Activated naive CD8-positive, alpha-beta T cell treated with anti-CD3 and anti-CD28 coated beads for 36 hours (primary cell): ENCODE results near the gene SERPINA5. TPM values are rescaled to one million over a fixed set of nuclear protein-coding genes. Genes with fewer than 3 reads are reported as not detected.
"Not testable (repeated sequence)": the region's sequence is repeated elsewhere in the genome, so short reads cannot be mapped to it uniquely, and the experiment has no call there.

Experiments
- DNase-seq: peaks from one replicate; pipeline ENCODE4 v3.0.0; 2021
- H3K27ac Mint-ChIP-seq: one replicate; pipeline ENCODE4 v1.8.0; 2022; ENCODE audit warnings: mild to moderate bottlenecking, moderate library complexity, mixed read lengths
- H3K27me3 Mint-ChIP-seq: one replicate; pipeline ENCODE4 v1.8.0; 2022; ENCODE audit warnings: mild to moderate bottlenecking, mixed read lengths
- H3K36me3 Mint-ChIP-seq: one replicate; pipeline ENCODE4 v1.8.0; 2021; ENCODE audit warnings: mild to moderate bottlenecking, mixed read lengths
- H3K4me1 Mint-ChIP-seq: one replicate; pipeline ENCODE4 v1.8.0; 2021; ENCODE audit warnings: mixed read lengths
- H3K4me3 Mint-ChIP-seq: one replicate; pipeline ENCODE4 v1.8.0; 2022; ENCODE audit warnings: mild to moderate bottlenecking, moderate library complexity, mixed read lengths
- H3K9me3 Mint-ChIP-seq: one replicate; pipeline ENCODE4 v1.8.0; 2022; ENCODE audit warnings: mixed read lengths
- total RNA-seq, 2 experiments: library from RNA; stranded (reverse); gene quantifications; one replicate each; pipeline ENCODE4 v1.2.3, GENCODE V29; 2021

SERPINA5 gene
- total RNA-seq, 2 experiments from 2014 or later, result not detected

DNA sequence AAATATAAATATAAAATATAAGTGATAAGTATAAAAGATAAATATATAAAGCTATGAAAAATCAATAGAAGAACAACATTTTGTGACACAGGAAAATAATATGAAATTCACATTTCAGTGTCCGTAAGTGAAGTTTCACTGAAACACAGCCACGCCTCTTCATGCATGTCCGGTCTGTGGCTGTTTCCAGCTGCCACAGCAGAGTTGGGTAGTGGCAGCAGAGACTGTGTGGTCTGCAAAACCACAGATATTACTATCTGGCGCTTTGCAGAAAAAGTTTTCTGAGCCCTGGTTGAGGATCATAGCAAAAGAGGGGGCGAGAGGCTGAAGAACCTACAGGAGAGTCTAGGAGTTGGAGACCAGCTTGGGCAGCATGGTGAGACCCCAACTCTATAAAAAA is 19.2 kb upstream of the SERPINA5 start:
- H3K4me1 Mint-ChIP-seq, result no peaks in the 10 kb centered on the region
- no peak overlapping the region for H3K4me3 Mint-ChIP-seq
- no peak for DNase-seq
- H3K27me3 Mint-ChIP-seq, result peaks cover 27% of the 10 kb centered on the region
- H3K9me3 Mint-ChIP-seq, result peaks cover 2% of the 10 kb centered on the region
- no peak overlapping the region for H3K27ac Mint-ChIP-seq
- no peaks in the 10 kb centered on the region for H3K36me3 Mint-ChIP-seq

DNA sequence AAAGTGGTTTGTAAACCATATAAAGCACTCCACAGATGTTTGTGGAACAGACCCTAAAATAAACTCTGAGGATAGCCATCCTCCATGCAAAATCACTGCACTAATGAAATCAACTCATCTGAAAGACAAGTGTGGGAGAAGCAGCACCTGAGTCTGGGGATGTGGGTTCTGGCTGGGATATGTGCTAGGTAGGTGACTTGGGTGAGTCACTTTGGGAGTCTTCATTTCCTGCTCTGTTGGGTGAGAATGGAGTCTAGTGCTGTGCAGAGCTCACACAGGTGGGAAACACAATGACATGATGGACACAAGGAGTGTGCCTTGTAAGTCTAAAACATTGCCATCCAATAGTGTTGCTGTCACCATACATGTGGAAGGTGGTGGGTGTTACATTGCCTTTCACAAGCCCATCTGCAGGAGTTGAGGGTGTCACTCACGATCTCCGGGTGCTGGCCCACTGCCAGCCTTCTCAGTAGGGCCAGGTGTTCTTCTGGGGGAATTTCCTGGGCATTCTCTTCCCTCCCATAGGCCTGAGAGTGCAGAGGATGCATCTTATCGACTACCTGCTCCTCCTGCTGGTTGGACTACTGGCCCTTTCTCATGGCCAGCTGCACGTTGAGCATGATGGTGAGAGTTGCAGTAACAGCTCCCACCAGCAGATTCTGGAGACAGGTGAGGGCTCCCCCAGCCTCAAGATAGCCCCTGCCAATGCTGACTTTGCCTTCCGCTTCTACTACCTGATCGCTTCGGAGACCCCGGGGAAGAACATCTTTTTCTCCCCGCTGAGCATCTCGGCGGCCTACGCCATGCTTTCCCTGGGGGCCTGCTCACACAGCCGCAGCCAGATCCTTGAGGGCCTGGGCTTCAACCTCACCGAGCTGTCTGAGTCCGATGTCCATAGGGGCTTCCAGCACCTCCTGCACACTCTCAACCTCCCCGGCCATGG is 18.0 kb upstream of the SERPINA5 start:
- H3K9me3 Mint-ChIP-seq, result no peaks in the 10 kb centered on the region
- peaks cover 23% of the 10 kb centered on the region for H3K27me3 Mint-ChIP-seq
- no peak for DNase-seq
- no peaks in the 10 kb centered on the region for H3K36me3 Mint-ChIP-seq
- H3K4me3 Mint-ChIP-seq, result no peak overlapping the region
- H3K4me1 Mint-ChIP-seq, result no peaks in the 10 kb centered on the region
- H3K27ac Mint-ChIP-seq, result no peak overlapping the region

DNA sequence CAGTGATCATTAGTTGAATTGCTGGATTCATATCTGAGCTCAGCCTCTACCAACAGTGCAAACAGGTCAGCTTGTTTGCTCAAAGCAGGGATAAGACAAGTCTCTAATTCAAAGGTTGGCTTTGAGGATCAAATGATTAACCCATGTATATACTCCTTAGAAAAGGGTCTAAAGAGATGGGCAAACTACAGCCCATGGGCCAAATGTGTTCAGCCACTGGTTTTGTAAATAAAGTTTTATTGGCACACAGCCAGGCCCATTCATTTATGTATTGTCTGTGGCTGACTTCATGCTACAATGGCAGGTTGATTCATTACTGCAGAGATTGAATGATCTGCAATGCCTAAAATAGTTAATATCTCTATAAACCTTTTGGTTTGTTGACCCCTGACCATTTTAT is 16.8 kb upstream of the SERPINA5 start:
- no peaks in the 10 kb centered on the region for H3K4me1 Mint-ChIP-seq
- peaks cover 16% of the 10 kb centered on the region for H3K27me3 Mint-ChIP-seq
- no peak for DNase-seq
- no peaks in the 10 kb centered on the region for H3K9me3 Mint-ChIP-seq
- no peak overlapping the region for H3K27ac Mint-ChIP-seq
- no peak overlapping the region for H3K4me3 Mint-ChIP-seq
- no peaks in the 10 kb centered on the region for H3K36me3 Mint-ChIP-seq

DNA sequence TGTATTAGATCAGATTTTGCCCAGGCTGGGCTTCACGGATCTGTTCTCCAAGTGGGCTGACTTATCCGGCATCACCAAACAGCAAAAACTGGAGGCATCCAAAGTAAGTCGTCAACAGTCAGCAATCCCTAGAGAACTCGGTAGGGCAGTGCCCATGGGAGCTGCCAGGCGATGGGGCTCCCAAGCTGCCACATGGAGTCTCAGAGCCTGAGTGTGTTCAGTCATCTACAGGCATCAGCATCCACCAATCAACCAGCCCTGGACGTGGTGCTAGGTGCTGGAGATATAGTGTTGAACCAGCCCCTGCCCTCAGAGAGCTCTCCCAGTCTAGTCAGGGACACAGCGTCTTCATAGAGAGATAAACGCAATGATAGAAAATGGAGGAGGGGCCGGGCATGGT is 13.0 kb upstream of the SERPINA5 start:
- Mint-ChIP-seq H3K4me3 (no peak overlapping the region), H3K27me3 (peaks cover 5% of the 10 kb centered on the region), H3K9me3 (no peaks in the 10 kb centered on the region), H3K4me1 (no peaks in the 10 kb centered on the region), H3K27ac (no peak overlapping the region), H3K36me3 (no peaks in the 10 kb centered on the region)
- no peak for DNase-seq

DNA sequence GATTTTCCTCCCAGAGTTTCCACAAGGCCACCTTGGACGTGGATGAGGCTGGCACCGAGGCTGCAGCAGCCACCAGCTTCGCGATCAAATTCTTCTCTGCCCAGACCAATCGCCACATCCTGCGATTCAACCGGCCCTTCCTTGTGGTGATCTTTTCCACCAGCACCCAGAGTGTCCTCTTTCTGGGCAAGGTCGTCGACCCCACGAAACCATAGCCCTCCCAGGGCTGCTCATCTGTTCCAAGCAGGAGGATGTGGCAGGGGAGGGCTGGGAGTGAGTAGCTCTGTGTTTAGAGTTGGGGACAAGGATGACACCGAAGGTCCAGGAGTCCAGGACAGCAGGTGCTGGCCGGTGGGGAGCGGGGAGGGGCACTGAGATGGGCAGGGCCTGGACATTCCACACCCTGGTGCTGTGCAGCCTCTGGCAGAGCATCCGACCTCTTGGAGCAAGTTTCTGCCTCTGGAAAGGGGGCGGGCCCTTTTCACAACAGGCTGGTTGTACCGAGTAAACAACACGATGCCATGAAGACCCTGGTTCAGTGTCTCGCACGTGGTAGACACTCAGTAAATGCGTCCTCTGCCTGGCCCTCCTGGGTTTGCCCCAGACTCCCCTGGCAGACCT is 11.7 kb upstream of the SERPINA5 start:
- Mint-ChIP-seq H3K27ac (no peak overlapping the region), H3K4me3 (no peak overlapping the region), H3K27me3 (peaks cover 5% of the 10 kb centered on the region), H3K36me3 (no peaks in the 10 kb centered on the region), H3K4me1 (no peaks in the 10 kb centered on the region), H3K9me3 (no peaks in the 10 kb centered on the region)
- no peak for DNase-seq

DNA sequence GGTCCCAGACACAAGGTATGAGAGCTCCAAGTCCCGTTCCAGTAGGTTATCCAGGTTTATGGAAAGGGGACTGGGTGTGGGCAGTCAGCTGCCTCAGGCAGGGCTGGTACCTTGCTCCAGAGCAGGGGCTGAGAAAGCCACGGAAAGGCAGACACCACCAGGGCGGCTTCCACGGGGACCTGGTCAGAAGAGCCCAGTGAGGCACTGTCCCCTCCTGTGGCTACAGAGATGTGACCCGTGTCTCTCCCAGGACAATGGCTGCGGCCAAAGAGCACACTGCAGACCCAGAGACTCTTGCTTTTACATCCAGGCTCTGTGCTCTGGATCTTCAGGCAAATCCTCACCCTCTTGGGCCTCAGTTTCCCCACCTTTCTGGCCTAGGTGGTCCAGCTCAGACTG is 11.2 kb upstream of the SERPINA5 start:
- H3K4me1 Mint-ChIP-seq, result no peaks in the 10 kb centered on the region
- no peak for DNase-seq
- peaks cover 5% of the 10 kb centered on the region for H3K27me3 Mint-ChIP-seq
- no peaks in the 10 kb centered on the region for H3K9me3 Mint-ChIP-seq
- H3K27ac Mint-ChIP-seq, result no peak overlapping the region
- no peak overlapping the region for H3K4me3 Mint-ChIP-seq
- no peaks in the 10 kb centered on the region for H3K36me3 Mint-ChIP-seq

DNA sequence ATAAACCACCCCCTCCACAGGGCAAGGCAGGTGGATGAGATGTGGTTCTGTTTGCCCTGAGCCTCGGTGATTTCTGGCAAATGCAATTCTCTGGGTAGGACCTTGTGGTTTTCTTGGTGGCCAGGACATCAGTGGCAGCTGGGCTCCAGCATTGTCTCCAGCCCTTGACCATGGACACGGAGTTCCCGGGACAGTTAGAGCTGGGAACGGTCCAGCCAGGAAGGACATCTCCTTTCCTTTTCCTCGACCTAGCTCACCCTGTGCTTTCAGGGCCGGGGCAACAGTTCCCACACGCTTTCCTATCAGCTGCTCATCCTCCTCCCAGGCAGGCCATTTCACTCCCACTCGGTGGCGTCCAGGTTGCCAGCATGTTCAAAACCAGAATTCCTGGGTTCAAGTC is 10.8 kb upstream of the SERPINA5 start:
- H3K4me3 Mint-ChIP-seq, result no peak overlapping the region
- H3K36me3 Mint-ChIP-seq, result no peaks in the 10 kb centered on the region
- no peak overlapping the region for H3K27ac Mint-ChIP-seq
- H3K27me3 Mint-ChIP-seq, result peaks cover 5% of the 10 kb centered on the region
- no peak for DNase-seq
- no peaks in the 10 kb centered on the region for H3K9me3 Mint-ChIP-seq
- H3K4me1 Mint-ChIP-seq, result no peaks in the 10 kb centered on the region

DNA sequence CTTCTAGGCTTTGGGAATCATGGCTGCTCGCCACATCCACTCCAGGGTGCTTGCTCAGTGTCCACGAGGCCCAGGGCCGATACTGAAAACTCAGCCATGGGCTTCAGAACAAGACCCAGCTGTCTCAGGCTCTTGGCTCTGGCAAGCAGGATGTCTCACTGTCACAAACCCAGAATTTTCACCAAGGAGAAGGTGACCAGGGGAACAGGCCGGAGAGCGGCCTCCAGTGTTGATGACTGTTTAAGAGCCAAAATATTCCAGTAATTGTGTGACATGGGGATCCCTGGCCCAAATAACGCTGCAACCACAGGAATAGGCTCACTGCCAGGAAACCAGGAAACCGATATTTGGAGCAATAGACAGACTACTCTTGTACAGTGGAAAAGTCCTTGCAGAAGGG is 9.8 kb upstream of the SERPINA5 start:
- Mint-ChIP-seq H3K4me3 (no peak overlapping the region), H3K36me3 (no peaks in the 10 kb centered on the region), H3K4me1 (no peaks in the 10 kb centered on the region), H3K27me3 (no peaks in the 10 kb centered on the region), H3K27ac (no peak overlapping the region), H3K9me3 (no peaks in the 10 kb centered on the region)
- no peak for DNase-seq

DNA sequence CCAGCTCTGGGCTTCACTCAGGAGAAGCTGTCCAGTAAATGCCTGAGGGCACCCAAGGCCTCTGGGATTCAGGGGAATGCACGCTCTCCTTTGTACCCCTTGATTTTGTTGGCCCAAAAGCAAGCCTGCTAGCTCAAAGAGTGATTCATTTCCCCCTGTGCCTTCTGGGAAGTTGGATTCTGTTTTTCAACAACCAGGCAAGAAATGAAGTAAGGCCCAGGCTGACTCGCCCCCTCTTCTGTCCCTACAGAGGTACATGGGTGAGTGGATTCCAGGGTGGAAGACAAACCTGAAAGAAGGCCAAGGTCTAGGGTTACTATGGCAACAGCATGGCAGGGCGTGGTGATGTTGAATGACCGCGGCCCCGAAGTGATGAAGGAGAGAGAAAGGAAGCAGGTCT is 9.3 kb upstream of the SERPINA5 start:
- DNase-seq, result no peak
- no peaks in the 10 kb centered on the region for H3K27me3 Mint-ChIP-seq
- no peaks in the 10 kb centered on the region for H3K36me3 Mint-ChIP-seq
- no peaks in the 10 kb centered on the region for H3K9me3 Mint-ChIP-seq
- no peaks in the 10 kb centered on the region for H3K4me1 Mint-ChIP-seq
- H3K27ac Mint-ChIP-seq, result no peak overlapping the region
- H3K4me3 Mint-ChIP-seq, result no peak overlapping the region

DNA sequence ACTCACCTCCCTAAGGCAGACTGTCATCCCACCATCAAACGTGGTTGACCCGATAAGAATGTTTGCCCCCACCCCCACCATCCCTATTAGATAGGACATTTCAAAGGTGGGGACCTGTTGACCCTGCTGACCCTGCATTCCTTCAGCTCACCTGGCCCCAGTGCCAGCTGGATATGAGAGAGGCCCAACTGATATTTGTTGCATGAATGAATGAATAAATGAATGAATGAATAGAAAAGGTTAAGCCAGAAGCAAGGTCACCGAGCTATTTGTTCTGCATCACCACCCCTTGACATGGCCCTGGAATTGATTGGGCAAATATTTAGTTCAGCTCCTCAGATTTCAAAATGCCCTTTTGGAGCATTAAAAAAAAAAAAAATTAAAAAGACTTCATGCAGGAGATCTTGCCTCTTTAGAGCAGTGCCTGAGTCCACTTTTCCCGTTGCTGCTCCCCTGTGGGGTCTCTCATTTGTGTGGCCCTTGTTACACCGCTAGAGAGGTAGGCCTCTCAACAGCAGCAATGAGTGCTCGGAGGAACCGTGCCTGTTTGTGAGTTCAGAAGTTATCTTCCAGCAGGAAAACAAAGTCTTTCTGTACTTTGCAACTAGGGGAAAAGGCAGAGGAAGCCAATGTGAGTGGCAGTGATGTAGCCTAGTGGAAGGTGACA is 8.5 kb upstream of the SERPINA5 start:
- Mint-ChIP-seq H3K4me1 (no peaks in the 10 kb centered on the region), H3K36me3 (no peaks in the 10 kb centered on the region), H3K27me3 (no peaks in the 10 kb centered on the region), H3K27ac (no peak overlapping the region), H3K9me3 (no peaks in the 10 kb centered on the region), H3K4me3 (no peak overlapping the region)
- no peak for DNase-seq

DNA sequence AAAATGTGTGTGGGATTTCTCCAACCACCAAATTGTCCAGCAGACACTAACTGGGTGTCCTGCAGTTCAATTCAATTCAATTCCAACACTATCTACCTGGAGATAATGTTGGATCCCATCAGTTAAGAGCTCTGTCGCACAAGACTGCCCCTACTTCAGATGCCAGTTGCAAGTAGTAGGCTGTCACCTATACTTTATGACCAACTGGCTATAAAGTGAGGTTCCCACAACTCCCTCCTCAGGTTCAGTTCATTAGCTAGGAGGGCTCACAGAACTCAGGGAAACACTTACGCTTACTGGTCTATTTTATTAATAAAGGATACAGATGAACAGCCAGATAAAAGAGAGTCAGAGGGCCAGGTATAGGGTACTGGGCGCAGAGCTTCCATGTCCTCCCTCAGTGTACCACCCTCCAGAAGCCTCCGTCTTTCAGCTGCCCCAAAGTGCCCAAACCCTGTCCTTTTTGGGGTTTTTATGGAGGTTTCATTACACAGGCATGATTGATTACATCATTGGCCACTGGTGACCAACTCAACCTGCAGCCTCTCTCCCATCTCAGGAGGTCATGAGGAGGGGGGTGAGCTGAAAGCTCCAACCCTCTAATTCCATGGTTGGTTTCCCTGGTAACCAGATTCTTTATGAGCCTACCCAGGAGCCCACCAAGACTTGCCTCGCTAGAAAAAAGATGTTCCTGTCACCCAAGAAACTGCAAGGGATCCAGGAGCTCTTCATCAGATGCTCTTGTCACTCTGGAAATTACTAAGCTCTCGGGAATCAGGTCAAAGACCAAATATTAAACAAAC is 7.5 kb upstream of the SERPINA5 start:
- Mint-ChIP-seq H3K36me3 (no peaks in the 10 kb centered on the region), H3K4me3 (no peak overlapping the region), H3K27me3 (no peaks in the 10 kb centered on the region), H3K27ac (no peak overlapping the region), H3K4me1 (no peaks in the 10 kb centered on the region), H3K9me3 (no peaks in the 10 kb centered on the region)
- no peak for DNase-seq

DNA sequence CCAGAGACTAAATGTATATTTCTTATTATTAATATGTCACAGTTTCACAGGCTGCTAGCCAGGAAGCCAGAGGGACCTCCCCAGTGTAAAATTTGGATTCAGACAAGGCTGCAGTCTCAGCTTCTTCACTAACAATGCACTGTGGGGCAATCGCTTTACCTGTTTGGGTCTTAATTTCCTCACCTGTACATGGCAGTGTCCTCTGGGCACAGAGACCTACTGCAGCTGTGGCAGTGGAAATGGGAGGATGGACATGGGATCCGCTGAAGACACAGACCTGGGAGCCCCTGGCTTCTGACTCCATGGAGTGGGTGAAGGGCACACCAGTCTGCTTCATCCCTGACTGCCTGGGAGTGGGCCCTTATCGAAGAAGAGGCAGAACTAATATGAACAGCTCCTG is 6.9 kb upstream of the SERPINA5 start:
- Mint-ChIP-seq H3K27me3 (no peaks in the 10 kb centered on the region), H3K36me3 (no peaks in the 10 kb centered on the region), H3K9me3 (no peaks in the 10 kb centered on the region), H3K4me3 (no peak overlapping the region), H3K27ac (no peak overlapping the region), H3K4me1 (no peaks in the 10 kb centered on the region)
- no peak for DNase-seq

DNA sequence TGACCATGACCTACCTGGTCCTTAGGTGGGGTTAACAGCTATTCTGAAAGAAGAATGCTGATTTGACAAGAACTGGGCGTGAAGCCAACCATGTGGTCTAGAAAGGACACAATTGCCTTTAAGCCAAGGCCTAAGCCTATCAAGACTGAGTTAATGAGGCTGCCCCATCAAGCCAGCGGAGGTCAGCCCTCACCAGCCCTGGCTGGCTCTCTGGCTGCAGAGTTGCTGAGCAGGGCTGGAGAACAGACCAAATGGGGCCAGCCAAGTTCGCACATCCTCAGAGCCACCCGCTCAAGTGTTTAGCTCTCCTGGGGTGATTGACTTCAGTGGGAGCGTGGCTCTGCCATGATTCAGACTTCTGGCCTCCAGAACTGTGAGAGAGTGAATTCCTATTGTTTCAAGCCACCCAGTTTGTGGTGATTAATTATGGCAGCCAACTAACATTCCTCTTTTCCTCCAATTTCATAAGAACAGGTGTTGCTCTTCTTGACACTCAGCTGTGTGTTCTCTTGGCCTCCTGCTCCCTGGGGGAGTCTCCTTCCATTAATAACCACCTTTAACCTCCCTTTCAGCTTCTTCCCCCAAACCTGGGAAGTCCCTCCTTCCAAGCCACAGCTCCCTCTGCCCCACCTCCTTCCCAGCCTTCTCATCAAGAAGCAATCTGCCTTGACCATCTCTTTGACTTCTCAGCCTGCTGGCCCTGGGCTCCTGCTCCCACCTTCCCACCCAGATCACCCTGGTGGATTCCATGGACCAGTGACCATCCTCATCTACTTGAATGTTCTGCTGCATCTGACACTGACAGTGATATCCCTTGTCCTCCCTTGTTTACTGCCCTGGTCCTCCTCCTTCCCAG is 5.3 kb upstream of the SERPINA5 start:
- H3K4me3 Mint-ChIP-seq, result no peak overlapping the region
- no peaks in the 10 kb centered on the region for H3K9me3 Mint-ChIP-seq
- no peak for DNase-seq
- no peak overlapping the region for H3K27ac Mint-ChIP-seq
- peaks cover 8% of the 10 kb centered on the region for H3K27me3 Mint-ChIP-seq
- H3K4me1 Mint-ChIP-seq, result no peaks in the 10 kb centered on the region
- H3K36me3 Mint-ChIP-seq, result no peaks in the 10 kb centered on the region

DNA sequence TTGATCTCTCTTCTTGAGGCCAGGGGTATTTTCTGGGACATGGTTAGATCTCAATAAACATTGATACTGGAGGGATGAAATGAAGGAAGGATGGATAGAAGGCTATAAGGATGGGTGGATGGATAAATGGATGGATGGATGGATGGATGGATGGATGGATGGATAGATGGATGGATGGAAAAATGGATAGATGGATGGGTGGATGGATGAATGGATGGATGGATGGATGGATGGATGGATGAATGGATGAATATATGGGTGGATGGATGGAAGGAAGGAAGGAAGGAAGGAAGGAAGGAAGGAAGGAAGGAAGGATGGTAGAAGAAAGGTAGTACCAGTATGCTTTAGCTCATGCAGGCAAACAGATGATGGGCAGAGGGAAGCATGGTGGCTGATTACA is 3.8 kb upstream of the SERPINA5 start:
- not testable (repeated sequence) for H3K4me1 Mint-ChIP-seq, H3K4me3 Mint-ChIP-seq, H3K9me3 Mint-ChIP-seq, H3K27ac Mint-ChIP-seq, H3K27me3 Mint-ChIP-seq, H3K36me3 Mint-ChIP-seq, DNase-seq
